Measurements from ENCODE around the gene AMMECR1.
"Not testable (repeated sequence)": the region's sequence is repeated elsewhere in the genome, so short reads cannot be mapped to it uniquely, and the experiment has no call there.

AMMECR1 gene

DNA sequence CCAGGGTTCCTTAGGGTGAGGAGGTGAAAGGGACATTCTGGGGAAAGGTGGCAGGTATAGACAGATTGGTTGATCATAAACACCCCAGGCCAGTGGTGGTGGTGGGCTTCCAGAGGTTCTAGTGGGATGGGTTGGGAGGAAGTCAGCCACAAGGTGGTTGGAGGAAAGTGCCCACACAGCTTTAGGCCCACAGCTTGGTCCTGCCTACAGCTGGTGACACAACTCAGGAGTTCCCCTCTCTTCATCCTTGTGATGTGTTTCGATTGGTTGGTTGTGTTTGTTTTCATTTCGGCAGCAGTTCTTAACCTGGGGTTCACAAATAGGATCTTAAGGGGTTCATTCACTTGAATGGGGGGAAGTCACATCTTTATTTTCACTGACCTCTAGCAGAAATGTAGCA, 158.0 kb downstream of the AMMECR1 start:
- no peak for DNase-seq (ENCODE audit: extremely low read depth, low read depth)
- no peak overlapping the region for H3K4me3 ChIP-seq (replicated peaks; ENCODE audit: low read depth, low read length)
- TF ChIP-seq, protein P1, sequence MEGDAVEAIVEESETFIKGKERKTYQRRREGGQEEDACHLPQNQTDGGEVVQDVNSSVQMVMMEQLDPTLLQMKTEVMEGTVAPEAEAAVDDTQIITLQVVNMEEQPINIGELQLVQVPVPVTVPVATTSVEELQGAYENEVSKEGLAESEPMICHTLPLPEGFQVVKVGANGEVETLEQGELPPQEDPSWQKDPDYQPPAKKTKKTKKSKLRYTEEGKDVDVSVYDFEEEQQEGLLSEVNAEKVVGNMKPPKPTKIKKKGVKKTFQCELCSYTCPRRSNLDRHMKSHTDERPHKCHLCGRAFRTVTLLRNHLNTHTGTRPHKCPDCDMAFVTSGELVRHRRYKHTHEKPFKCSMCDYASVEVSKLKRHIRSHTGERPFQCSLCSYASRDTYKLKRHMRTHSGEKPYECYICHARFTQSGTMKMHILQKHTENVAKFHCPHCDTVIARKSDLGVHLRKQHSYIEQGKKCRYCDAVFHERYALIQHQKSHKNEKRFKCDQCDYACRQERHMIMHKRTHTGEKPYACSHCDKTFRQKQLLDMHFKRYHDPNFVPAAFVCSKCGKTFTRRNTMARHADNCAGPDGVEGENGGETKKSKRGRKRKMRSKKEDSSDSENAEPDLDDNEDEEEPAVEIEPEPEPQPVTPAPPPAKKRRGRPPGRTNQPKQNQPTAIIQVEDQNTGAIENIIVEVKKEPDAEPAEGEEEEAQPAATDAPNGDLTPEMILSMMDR (IDR thresholded peaks at IDR 0.05; ENCODE audit: low read depth, low read length, missing control alignments) = no peak

DNA sequence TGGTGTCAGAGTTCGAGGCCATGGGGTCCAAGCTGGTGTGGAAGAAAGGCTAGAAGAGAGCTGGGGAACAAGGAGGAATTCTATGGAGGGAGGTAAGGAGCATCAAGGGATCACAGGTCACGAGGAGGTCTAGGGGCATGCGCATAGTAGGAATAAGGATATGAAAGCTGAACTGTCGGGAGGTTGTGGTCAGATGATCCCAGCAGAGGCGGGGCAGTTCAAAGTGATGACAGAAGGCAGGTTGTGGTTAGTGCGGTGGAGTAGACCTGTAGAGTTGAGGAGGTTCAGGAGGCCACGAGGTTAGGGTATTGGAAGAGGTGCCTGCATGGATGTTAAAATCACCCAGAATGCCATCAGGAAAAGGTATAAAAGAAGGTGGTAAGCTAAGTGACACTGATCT, 158.7 kb downstream of the AMMECR1 start:
- H3K4me3 ChIP-seq (replicated peaks; ENCODE audit: low read depth, low read length) = no peak overlapping the region
- TF ChIP-seq, protein P1 (IDR thresholded peaks at IDR 0.05; ENCODE audit: low read depth, low read length, missing control alignments) = no peak
- no peak for DNase-seq (ENCODE audit: extremely low read depth, low read depth)

DNA sequence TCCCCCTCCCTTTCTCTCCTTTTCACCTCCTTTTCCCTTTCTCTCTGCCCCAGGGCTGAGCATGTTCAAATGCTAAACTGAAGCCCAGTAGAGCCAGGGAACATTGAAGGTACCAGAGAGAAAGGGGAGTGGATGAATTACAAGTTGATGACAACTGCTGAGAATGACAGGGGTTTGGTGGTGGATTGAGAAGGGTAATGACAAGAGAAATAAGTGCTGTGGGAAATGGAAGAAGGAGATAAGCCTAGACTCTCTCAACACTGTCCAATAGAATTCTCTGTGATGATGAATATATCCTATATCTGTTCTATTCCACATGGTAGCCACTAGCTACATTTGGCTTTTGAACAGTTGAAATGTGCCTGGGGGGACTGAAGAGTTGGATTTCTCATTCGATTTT, 160.4 kb downstream of the AMMECR1 start:
- no peak for DNase-seq (ENCODE audit: extremely low read depth, low read depth)
- TF ChIP-seq, protein P1 (IDR thresholded peaks at IDR 0.05; ENCODE audit: low read depth, low read length, missing control alignments) = no peak
- H3K4me3 ChIP-seq (replicated peaks; ENCODE audit: low read depth, low read length) = no peak overlapping the region

DNA sequence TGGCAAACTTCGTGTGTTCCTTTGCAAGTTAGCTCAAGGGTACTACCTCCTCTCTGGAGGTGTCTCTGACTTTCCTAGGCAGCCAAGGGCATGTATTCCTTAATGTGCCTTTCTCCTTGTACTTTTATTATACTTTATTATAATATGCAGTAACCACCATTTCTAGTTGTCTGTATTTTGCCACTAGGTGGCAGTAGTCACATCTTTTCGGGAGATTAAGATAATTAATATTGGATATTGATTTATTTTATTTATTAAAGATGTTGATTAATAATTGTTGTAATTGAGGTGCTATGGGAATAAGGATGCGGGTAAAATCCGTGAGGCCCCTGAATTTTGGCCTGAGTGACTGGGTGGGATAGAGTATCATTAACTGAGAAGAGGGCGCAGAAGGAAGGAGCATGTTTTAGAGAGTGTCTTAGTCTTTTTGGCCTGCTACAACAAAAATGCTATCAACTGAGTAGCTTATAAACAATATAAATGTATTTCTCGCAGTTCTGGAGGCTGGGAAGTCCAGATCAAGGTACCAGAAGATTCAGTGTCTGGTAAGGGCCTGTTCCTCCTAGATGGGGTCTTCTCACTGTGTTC, 161.6 kb downstream of the AMMECR1 start:
- TF ChIP-seq, protein P1 (IDR thresholded peaks at IDR 0.05; ENCODE audit: low read depth, low read length, missing control alignments) = peak; percentile 21
- DNase-seq (ENCODE audit: extremely low read depth, low read depth) = no peak
- H3K4me3 ChIP-seq (replicated peaks; ENCODE audit: low read depth, low read length) = no peak overlapping the region

DNA sequence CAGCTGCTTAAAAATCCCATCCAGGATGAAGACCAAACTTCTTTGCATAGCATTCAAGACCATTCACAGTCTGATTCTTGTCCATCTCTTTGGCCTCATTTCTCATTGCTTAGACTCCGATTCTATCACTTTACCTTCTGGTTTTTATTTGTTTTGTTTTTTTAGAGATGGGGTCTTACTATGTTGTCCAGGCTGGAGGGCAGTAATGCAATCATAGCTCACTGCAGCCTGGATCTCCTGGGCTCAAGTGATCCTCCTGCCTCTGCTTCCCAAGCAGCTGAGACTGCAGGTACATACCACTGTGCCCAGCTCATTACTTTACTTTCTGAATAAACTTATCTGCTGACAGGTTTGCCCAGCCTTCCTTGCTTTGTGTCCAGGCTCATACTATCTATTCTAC, 162.1 kb downstream of the AMMECR1 start:
- TF ChIP-seq, protein P1 (IDR thresholded peaks at IDR 0.05; ENCODE audit: low read depth, low read length, missing control alignments) = no peak
- H3K4me3 ChIP-seq (replicated peaks; ENCODE audit: low read depth, low read length) = no peak overlapping the region
- no peak for DNase-seq (ENCODE audit: extremely low read depth, low read depth)

DNA sequence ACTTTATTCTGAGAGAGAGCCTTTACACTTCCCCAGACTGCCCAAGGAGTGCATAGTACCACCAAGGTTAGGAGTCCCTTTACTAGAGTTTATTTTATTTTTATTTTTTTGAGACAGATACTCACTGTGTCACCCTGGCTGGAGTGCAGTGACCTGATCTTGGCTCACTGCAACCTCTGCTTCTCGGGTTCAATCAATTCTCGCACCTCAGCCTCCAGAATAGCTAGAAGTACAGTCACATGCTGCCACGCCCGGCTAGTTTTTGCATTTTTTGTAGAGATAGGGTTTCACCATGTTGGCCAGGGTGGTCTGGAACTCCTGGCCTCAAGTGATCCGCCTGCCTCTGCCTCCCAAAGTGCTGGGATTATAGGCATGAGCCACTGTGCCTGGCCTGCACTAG, 163.6 kb downstream of the AMMECR1 start:
- H3K4me3 ChIP-seq (replicated peaks; ENCODE audit: low read depth, low read length); DNase-seq (ENCODE audit: extremely low read depth, low read depth): not testable (repeated sequence)

DNA sequence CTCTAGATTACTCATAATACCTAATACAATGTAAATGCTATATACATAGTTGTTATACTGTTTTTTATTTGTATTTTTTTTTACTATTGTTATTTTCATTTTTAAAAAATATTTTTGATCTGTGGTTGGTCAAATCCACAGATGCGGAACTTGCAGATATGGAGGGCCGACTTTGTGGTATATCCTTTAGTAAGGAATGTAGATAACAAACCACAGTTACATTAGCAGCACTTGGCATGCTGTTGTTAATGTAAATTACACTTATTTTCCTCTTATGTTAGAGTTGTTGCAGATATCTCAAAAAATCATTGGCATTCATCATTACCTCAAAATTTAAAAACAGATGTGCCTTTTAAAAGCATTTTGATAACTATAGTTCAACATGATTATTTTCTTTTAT, 164.0 kb downstream of the AMMECR1 start:
- no peak for DNase-seq (ENCODE audit: extremely low read depth, low read depth)
- TF ChIP-seq, protein P1 (IDR thresholded peaks at IDR 0.05; ENCODE audit: low read depth, low read length, missing control alignments) = no peak
- no peak overlapping the region for H3K4me3 ChIP-seq (replicated peaks; ENCODE audit: low read depth, low read length)
